HFF-Myc (cell line): Measurements from ENCODE around the gene RNU5D-1.

Experiments used
- DNase-seq: peaks from one replicate; pipeline ENCODE4 v3.0.0-alpha.2; 2011; ENCODE audit warnings: low read depth; ENCODE audit errors: extremely low read depth
- H3K4me3 ChIP-seq: replicated peaks from 2 replicates; pipeline ENCODE4 v1.5.1; 2011; ENCODE audit warnings: low read depth, mild to moderate bottlenecking, control low read depth, low read length
- CTCF ChIP-seq: IDR thresholded peaks from 2 replicates; pipeline ENCODE4 v1.5.1; 2012; ENCODE audit warnings: mild to moderate bottlenecking, low read depth, low read length, control low read depth; ENCODE audit errors: missing control alignments

Gene RNU5D-1

DNA sequence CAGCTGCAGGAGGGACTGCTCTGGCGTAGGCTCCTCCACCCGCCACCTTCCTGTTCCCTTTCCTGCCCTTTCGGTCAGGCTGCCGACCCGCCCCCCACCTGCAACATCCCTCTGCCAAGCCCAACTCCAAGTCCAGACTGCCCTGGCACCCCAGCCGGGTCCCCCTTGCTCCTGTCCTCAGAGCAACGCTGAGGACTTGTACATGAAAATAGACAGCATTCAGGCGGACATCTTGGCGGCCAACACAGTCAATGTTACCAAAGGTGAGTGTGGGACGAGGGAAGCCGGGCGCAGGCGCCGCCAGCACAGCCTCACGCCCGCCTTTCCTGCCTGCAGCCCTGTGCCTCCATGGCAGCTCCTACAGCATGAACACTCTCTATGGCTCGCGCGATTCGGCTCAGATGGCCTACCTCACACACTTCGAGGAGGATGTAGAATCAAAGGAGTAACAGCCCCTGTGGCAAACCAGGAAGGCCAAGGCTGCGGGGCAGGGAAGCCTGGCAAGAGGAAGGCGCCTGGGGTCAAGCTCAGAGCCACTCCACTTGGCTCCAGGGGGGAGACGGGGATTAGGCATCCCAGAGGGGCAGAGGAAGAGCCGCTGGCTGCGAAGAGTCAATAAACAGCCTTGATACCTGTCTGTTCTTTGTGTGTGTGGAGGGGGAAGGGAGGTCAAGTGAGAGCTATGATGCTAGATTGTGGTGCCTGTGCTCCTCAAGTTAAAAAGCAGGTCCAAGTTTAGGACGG is 5.8 kb downstream of the RNU5D-1 start:
- TF ChIP-seq CTCF: no peak
- H3K4me3 ChIP-seq: no peak overlapping the region
- no peak for DNase-seq

GRCh38 chr1:44724296-44724954 is 6.5 kb downstream of the RNU5D-1 start:
- DNase-seq: no peak
- no peak overlapping the region for H3K4me3 ChIP-seq
- no peak for TF ChIP-seq CTCF

DNA sequence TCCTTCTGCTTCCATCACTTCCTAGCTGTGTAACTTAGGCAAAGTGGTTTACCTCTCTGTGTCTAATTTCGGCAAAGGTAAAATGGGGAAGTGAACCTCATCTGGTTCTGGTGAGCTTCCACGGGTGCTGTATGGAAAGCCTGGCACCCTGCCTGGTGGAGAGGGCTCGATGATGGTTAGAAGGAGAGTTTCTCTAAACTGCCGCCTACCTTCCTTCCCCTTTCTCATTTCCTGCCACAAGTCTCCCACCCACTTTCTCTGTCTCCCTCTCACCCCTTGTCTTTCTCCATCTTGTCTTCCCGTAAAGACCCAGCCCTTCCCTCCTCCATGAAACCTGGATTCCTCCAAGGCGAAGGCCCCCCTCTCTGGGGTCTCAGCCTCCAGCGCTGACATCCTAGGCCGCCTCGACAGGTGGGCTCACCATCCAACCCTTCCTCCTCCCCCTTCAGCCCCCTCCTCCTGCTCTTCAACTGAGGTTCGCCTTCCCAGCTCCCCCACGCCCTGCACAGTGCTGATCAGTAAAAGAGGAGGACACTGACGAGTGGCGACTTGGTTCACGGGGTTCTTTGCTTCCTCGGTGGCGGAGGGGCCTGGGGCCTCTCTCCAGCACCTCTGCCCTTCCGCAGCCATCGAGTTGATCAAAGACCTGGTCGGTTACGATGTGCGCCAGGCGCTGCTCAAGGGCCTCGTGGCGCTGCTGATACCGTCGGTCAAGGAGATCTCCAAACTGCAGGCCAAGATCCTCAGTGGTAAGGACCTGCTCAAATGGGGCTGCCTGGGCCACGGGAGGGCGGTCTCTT is 7.3 kb downstream of the RNU5D-1 start:
- H3K4me3 ChIP-seq: no peak overlapping the region
- no peak for DNase-seq
- TF ChIP-seq CTCF: no peak

- no peak for DNase-seq
- no peak for TF ChIP-seq CTCF
Measured at GRCh38 chr1:44723064-44723463, 7.9 kb downstream of the RNU5D-1 start.

GRCh38 chr1:44721485-44722361 is 9.2 kb downstream of the RNU5D-1 start:
- H3K4me3 ChIP-seq: no peak overlapping the region
- peak; percentile 98 for DNase-seq
- TF ChIP-seq CTCF: no peak

More at GRCh38 chr1:44723064-44723463, 7.9 kb downstream of the RNU5D-1 start:
- no peak overlapping the region for H3K4me3 ChIP-seq

- H3K4me3 ChIP-seq: no peak overlapping the region
- no peak for TF ChIP-seq CTCF
- DNase-seq: no peak
Measured at GRCh38 chr1:44720281-44720680, 10.7 kb downstream of the RNU5D-1 start.
